IMR-90 (cell line): ENCODE data around the gene STARD8. TPM values are rescaled to one million over a fixed set of nuclear protein-coding genes. Genes with fewer than 3 reads are reported as not detected.

Experiments used
- ATAC-seq: fragments of 200-7000 bp; cut with Tn5 transposase; 2 replicates; pipeline ENCODE4 v1.9.1; 2020; ENCODE audit warnings: low read depth, mild to moderate bottlenecking, moderate library complexity
- BruUV-seq: library from RNA; stranded (reverse); fragments of 400-500 nt; replicated peaks from 2 replicates; lab custom pipeline; 2021; lab: Mats Ljungman, UMichigan
- CTCF ChIA-PET: fragments of 300-600 bp; formaldehyde crosslinking; extraction: SDS; loops from one replicate; lab custom pipeline; 2021; ENCODE audit warnings: antibody characterized with exemption; lab: Yijun Ruan, JAX
- POLR2A ChIA-PET: fragments of 300-600 bp; sonication (Branson Sonifier 250); formaldehyde crosslinking; loops from one replicate; lab custom pipeline; 2022; ENCODE audit warnings: antibody characterized with exemption; ENCODE audit not compliant: unreplicated experiment; lab: Charles Lee
- DNase-seq: peaks from one replicate; pipeline ENCODE4 v3.0.0; 2013
- H2AFZ ChIP-seq: replicated peaks from 2 replicates; pipeline ENCODE3; 2013; ENCODE audit warnings: low read length, mild to moderate bottlenecking; ENCODE audit not compliant: poor library complexity
- H2AK5ac ChIP-seq: 2 replicates; pipeline ENCODE4 v1.6.1; 2013; ENCODE audit warnings: low read depth, low read length, inconsistent platforms
- H2AK9ac ChIP-seq: replicated peaks from 2 replicates; pipeline ENCODE3; 2013; ENCODE audit warnings: mild to moderate bottlenecking, low read depth, low read length, moderate library complexity; ENCODE audit not compliant: poor library complexity
- H2BK120ac ChIP-seq: 2 replicates; pipeline ENCODE4 v1.6.1; 2013; ENCODE audit warnings: low read depth, low read length, inconsistent platforms
- H2BK15ac ChIP-seq: 3 replicates; pipeline ENCODE4 v1.6.1; 2013; ENCODE audit warnings: low read depth, low read length, inconsistent platforms
- H2BK20ac ChIP-seq: 2 replicates; pipeline ENCODE4 v1.6.1; 2013; ENCODE audit warnings: low read depth, mild to moderate bottlenecking, inconsistent platforms, low read length, moderate library complexity
- H2BK5ac ChIP-seq: 2 replicates; pipeline ENCODE4 v1.6.1; 2013; ENCODE audit warnings: mild to moderate bottlenecking, low read depth, low read length, inconsistent platforms; ENCODE audit not compliant: poor library complexity, severe bottlenecking
- H3K14ac ChIP-seq: replicated peaks from 2 replicates; pipeline ENCODE4 v1.6.1; 2013; ENCODE audit warnings: low read depth, low read length, inconsistent platforms
- H3K18ac ChIP-seq: 2 replicates; pipeline ENCODE4 v1.6.1; 2013; ENCODE audit warnings: low read depth, low read length, control low read depth
- H3K23ac ChIP-seq: 2 replicates; pipeline ENCODE4 v1.6.1; 2013; ENCODE audit warnings: low read depth, low read length, inconsistent platforms
- H3K27ac ChIP-seq: 2 replicates; pipeline ENCODE4 v1.5.1; 2013; ENCODE audit warnings: mild to moderate bottlenecking, control low read depth, low read length; ENCODE audit not compliant: insufficient read depth
- H3K27me3 ChIP-seq: 2 replicates; pipeline ENCODE4 v1.6.1; 2013; ENCODE audit warnings: low read length; ENCODE audit not compliant: control insufficient read depth, insufficient read depth
- H3K36me3 ChIP-seq: 2 replicates; pipeline ENCODE4 v1.6.1; 2013; ENCODE audit warnings: low read length, mixed read lengths; ENCODE audit not compliant: control insufficient read depth, insufficient read depth
- H3K4ac ChIP-seq: 2 replicates; pipeline ENCODE4 v1.6.1; 2013; ENCODE audit warnings: low read depth, low read length, inconsistent platforms
- H3K4me1 ChIP-seq: 2 replicates; pipeline ENCODE4 v1.6.1; 2013; ENCODE audit warnings: low read length, mixed read lengths; ENCODE audit not compliant: control insufficient read depth, insufficient read depth
- H3K4me2 ChIP-seq: 2 replicates; pipeline ENCODE4 v1.6.1; 2013; ENCODE audit warnings: low read depth, mild to moderate bottlenecking, control low read depth, low read length, moderate library complexity
- H3K4me3 ChIP-seq: 2 replicates; pipeline ENCODE4 v1.5.1; 2013; ENCODE audit warnings: low read depth, mild to moderate bottlenecking, control low read depth, low read length, moderate library complexity; ENCODE audit not compliant: insufficient read depth
- H3K56ac ChIP-seq: 2 replicates; pipeline ENCODE4 v1.6.1; 2013; ENCODE audit warnings: low read length, inconsistent platforms; ENCODE audit not compliant: insufficient read depth; ENCODE audit errors: extremely low read depth
- H3K79me1 ChIP-seq, 2 experiments: 2 replicates each; pipeline ENCODE4 v1.6.1; 2013; ENCODE audit warnings: low read length in 2 of 2, inconsistent platforms in 1 of 2, low read depth in 1 of 2
- H3K9ac ChIP-seq: 2 replicates; pipeline ENCODE4 v1.6.1; 2013; ENCODE audit warnings: low read depth, low read length, control low read depth
- H3K9me1 ChIP-seq: 2 replicates; pipeline ENCODE4 v1.6.1; 2013; ENCODE audit warnings: low read length, inconsistent platforms; ENCODE audit not compliant: insufficient read depth
- H3K9me3 ChIP-seq: 2 replicates; pipeline ENCODE4 v1.6.1; 2013; ENCODE audit warnings: low read length; ENCODE audit not compliant: control insufficient read depth, insufficient read depth
- H4K20me1 ChIP-seq: 2 replicates; pipeline ENCODE4 v1.6.1; 2013; ENCODE audit warnings: low read length, inconsistent platforms; ENCODE audit not compliant: insufficient read depth
- H4K5ac ChIP-seq: 2 replicates; pipeline ENCODE4 v1.6.1; 2013; ENCODE audit warnings: mild to moderate bottlenecking, low read depth, low read length, control low read depth
- H4K8ac ChIP-seq, 2 experiments: 2 replicates each; pipeline ENCODE4 v1.6.1; 2013; ENCODE audit warnings: low read depth in 2 of 2, low read length in 2 of 2, control low read depth in 1 of 2, inconsistent platforms in 1 of 2
- H4K91ac ChIP-seq: 2 replicates; pipeline ENCODE4 v1.6.1; 2013; ENCODE audit warnings: low read depth, low read length, inconsistent platforms; ENCODE audit not compliant: insufficient read depth
- BHLHE40 ChIP-seq: fragments of 150-350 bp; IDR thresholded peaks from 2 replicates; pipeline ENCODE4 v1.6.1; 2016; ENCODE audit warnings: mild to moderate bottlenecking, low read depth, low read length
- CEBPB ChIP-seq: IDR thresholded peaks from 2 replicates; pipeline ENCODE4 v1.6.1; 2012; ENCODE audit warnings: low read depth, low read length, improper control_type of control experiment
- CHD1 ChIP-seq: IDR thresholded peaks from 2 replicates; pipeline ENCODE4 v1.6.1; 2012; ENCODE audit warnings: low read depth, low read length, improper control_type of control experiment
- CTCF ChIP-seq: conservative IDR thresholded peaks from 2 replicates; pipeline ENCODE4 v1.5.1; 2012; ENCODE audit warnings: mild to moderate bottlenecking, low read depth, low read length, improper control_type of control experiment
- ELK1 ChIP-seq: fragments of 150-350 bp; IDR thresholded peaks from 2 replicates; pipeline ENCODE4 v1.6.1; 2016; ENCODE audit warnings: low read depth, mild to moderate bottlenecking, low read length, moderate library complexity, borderline replicate concordance
- FOS ChIP-seq: fragments of 150-350 bp; IDR thresholded peaks from 2 replicates; pipeline ENCODE4 v1.6.1; 2016; ENCODE audit warnings: low read depth, low read length
- MAFK ChIP-seq: IDR thresholded peaks from 2 replicates; pipeline ENCODE4 v1.6.1; 2012; ENCODE audit warnings: low read depth, low read length, improper control_type of control experiment
- MAZ ChIP-seq: IDR thresholded peaks from 2 replicates; pipeline ENCODE4 v1.6.1; 2012; ENCODE audit warnings: low read depth, mild to moderate bottlenecking, low read length, improper control_type of control experiment, moderate library complexity, borderline replicate concordance
- MXI1 ChIP-seq: IDR thresholded peaks from 2 replicates; pipeline ENCODE4 v1.6.1; 2012; ENCODE audit warnings: low read depth, mild to moderate bottlenecking, low read length, moderate library complexity, borderline replicate concordance
- POLR2A ChIP-seq: IDR thresholded peaks from 2 replicates; pipeline ENCODE4 v1.6.1; 2012; ENCODE audit warnings: mild to moderate bottlenecking, low read depth, low read length
- RAD21 ChIP-seq: IDR thresholded peaks from 2 replicates; pipeline ENCODE4 v1.6.1; 2012; ENCODE audit warnings: low read length, improper control_type of control experiment
- RCOR1 ChIP-seq: IDR thresholded peaks from 2 replicates; pipeline ENCODE4 v1.6.1; 2012; ENCODE audit warnings: mild to moderate bottlenecking, low read length, improper control_type of control experiment; ENCODE audit not compliant: insufficient replicate concordance
- RFX5 ChIP-seq: IDR thresholded peaks from 2 replicates; pipeline ENCODE4 v1.8.0; 2012; ENCODE audit warnings: low read depth, mild to moderate bottlenecking, low read length, moderate library complexity
- SMC3 ChIP-seq: fragments of 150-350 bp; IDR thresholded peaks from 2 replicates; pipeline ENCODE4 v1.6.1; 2016; ENCODE audit warnings: low read depth, mild to moderate bottlenecking, antibody characterized with exemption, low read length, moderate library complexity
- WGBS, 2 experiments: methylation state at CpG; one replicate each; pipeline versions ENCODE4 v1.1.5 to v1.1.7; 2013; ENCODE audit warnings: missing lambda C conversion rate in 2 of 2; ENCODE audit not compliant: insufficient read length in 1 of 2; ENCODE audit errors: extremely low coverage in 2 of 2; 5-methylcytosine and 5-hydroxymethylcytosine counted together
- dilution Hi-C: fragments of 300-500 bp; cut with HindIII; formaldehyde crosslinking; loops from one replicate; pipeline ENCODE4 v1.14.3; 2018; ENCODE audit warnings: low sequenced_read_pairs; ENCODE audit not compliant: unreplicated experiment
- in situ Hi-C: fragments of 300-500 bp; cut with MboI; formaldehyde crosslinking; loops from 3 replicates; pipeline ENCODE4 v1.14.3; 2019; ENCODE audit warnings: low sequenced_read_pairs, inconsistent platforms, mixed read lengths
- intact Hi-C: fragments of 100-400 bp; cut with micrococcal nuclease; formaldehyde crosslinking; loops from 2 replicates; pipeline ENCODE4 v1.10.0; 2022
- polyA plus RNA-seq, 3 experiments: library from polyadenylated mRNA; depleted of rRNA; stranded (reverse); fragments of >200 nt; gene quantifications; 2 replicates each; pipeline ENCODE4 v1.2.3, GENCODE V29; 2012; ENCODE audit warnings: low replicate concordance in 1 of 3
- total RNA-seq: library from RNA; depleted of rRNA; stranded (reverse); fragments of >200 nt; gene quantifications from 2 replicates; pipeline ENCODE4 v1.2.3, GENCODE V29; 2012
- TF ChIP-seq, protein P1 (sequence below): fragments of 150-350 bp; IDR thresholded peaks from 2 replicates; pipeline ENCODE4 v1.6.1; 2017; ENCODE audit warnings: mild to moderate bottlenecking, antibody characterized with exemption, low read length, low read depth

Gene STARD8
- total and polyA plus RNA-seq, 2 of the 4 experiments (the other 2 are of a cell fraction), result 1.6 to 2.3 TPM

DNA sequence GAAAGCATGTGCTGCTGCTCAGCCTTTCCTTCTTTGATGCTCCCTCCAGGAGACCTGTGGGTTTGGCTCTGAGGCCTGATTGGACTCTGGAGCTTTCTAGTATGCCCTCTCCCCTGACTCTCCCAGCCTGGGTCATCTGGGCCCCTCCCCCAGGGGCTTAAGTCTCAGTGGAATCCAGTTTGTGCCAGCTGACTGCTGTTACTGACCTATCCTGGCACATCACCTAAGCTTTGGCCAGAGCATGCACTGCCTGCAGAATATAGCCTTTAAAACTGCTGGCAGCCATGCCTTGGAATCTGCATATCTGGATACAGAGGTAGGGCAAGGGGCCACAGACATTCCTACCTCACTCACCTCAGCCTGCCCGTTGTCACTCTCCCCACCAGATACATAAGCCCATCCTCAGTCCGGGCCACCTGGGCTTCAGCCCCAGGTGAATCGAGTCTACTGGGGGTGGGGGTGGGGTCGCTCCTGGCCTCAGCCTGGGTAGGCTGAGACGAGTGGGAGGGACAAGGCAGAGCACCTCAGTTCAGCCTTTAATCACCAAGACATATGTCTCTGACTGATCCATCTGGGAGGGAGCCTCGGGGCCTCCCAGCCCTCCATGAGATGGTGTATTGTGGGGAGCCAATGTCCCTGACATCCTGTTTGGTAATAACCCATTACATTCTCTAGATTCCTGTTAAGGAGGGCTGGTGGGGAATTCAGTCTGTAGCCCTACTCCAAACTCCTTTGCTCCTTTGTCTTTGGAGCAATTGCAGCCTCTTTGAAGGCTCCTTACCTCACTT is 61.2 kb downstream of the STARD8 start:
- WGBS, 2 experiments, result no CpG with 5 or more reads among the region's 6 CpGs
- H3K27ac ChIP-seq, result no peak overlapping the region
- dilution Hi-C loops, result no loop called here
- in situ Hi-C loops, result loop anchor here (25.0 kb wide), 1 partner anchor 521 kb away; no protein-coding TSS in a partner anchor
- H3K79me1 ChIP-seq, result no peaks in the 10 kb centered on the region
- no peak overlapping the region for H3K23ac ChIP-seq
- H3K56ac ChIP-seq, result no peak overlapping the region
- H2BK15ac ChIP-seq, result no peak overlapping the region
- H3K36me3 ChIP-seq, result no peaks in the 10 kb centered on the region
- no peak overlapping the region for H4K91ac ChIP-seq
- peaks cover 12% of the 10 kb centered on the region; the same call in 1 of the 2 replicates for H3K27me3 ChIP-seq
- H2BK5ac ChIP-seq, result no peak overlapping the region
- H2BK120ac ChIP-seq, result no peak overlapping the region
- ATAC-seq, result no peak; the same call in 1 of the 2 replicates
- DNase-seq, result no peak
- H3K9ac ChIP-seq, result no peak overlapping the region
- no peaks in the 10 kb centered on the region for H3K9me3 ChIP-seq
- H4K8ac ChIP-seq, result no peak overlapping the region
- intact Hi-C loops, result loop anchor here (10.0 kb wide), 1 partner anchor 174 kb away; no protein-coding TSS in a partner anchor
- H2AFZ ChIP-seq, result no peak overlapping the region
- no peak overlapping the region for H2BK20ac ChIP-seq
- ChIA-PET POLR2A (interaction anchor here (0.5 kb wide), 1 partner anchor 171 kb away, joined by 3 read pairs; no protein-coding TSS in a partner anchor), CTCF (no interaction called here)
- no peak overlapping the region for H3K14ac ChIP-seq
- no peak overlapping the region for H4K5ac ChIP-seq
- no peak overlapping the region for H3K18ac ChIP-seq
- no peak overlapping the region for H3K4ac ChIP-seq
- H4K20me1 ChIP-seq, result no peaks in the 10 kb centered on the region; the same call in 1 of the 2 replicates
- H3K4me1 ChIP-seq, result no peaks in the 10 kb centered on the region
- no peak overlapping the region for H3K4me2 ChIP-seq
- no peak overlapping the region for H2AK9ac ChIP-seq
- no peak overlapping the region for H2AK5ac ChIP-seq
- H3K9me1 ChIP-seq, result no peaks in the 10 kb centered on the region
- H3K4me3 ChIP-seq, result no peak overlapping the region
- BruUV-seq, result no TSS peak
- TF ChIP-seq RFX5 (no peak), BHLHE40 (no peak), CHD1 (no peak), RCOR1 (no peak), FOS (no peak), ELK1 (no peak), SMC3 (no peak), MXI1 (no peak), MAZ (no peak), CTCF (no peak), CEBPB (no peak), RAD21 (no peak), MAFK (no peak), POLR2A (no peak)
- TF ChIP-seq, protein P1, sequence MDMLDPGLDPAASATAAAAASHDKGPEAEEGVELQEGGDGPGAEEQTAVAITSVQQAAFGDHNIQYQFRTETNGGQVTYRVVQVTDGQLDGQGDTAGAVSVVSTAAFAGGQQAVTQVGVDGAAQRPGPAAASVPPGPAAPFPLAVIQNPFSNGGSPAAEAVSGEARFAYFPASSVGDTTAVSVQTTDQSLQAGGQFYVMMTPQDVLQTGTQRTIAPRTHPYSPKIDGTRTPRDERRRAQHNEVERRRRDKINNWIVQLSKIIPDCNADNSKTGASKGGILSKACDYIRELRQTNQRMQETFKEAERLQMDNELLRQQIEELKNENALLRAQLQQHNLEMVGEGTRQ, result no peak
